ENCODE measurements around the gene AOPEP.

- TF ChIP-seq RAD21 (IDR thresholded peaks at IDR 0.05; ENCODE audit: low read depth) (no peak), EGR1 (IDR thresholded peaks at IDR 0.05) (no peak), TAF1 (IDR thresholded peaks at IDR 0.05; ENCODE audit: low read depth) (no peak), REST (IDR thresholded peaks at IDR 0.05; ENCODE audit: low read depth) (no peak), FOXM1 (IDR thresholded peaks at IDR 0.05; ENCODE audit: borderline replicate concordance, low read depth) (no peak)
Measured at GRCh38 chr9:94822273-94822672, 95.8 kb downstream of the AOPEP start.
